ENCODE data around the gene UVRAG. TPM values are rescaled to one million over a fixed set of nuclear protein-coding genes. Genes with fewer than 3 reads are reported as not detected.

UVRAG gene
- total RNA-seq, 1 donor: 28.2 TPM

- no peak overlapping the region for H3K4me2 ChIP-seq (ENCODE audit: insufficient read depth, low read length)
- no peaks in the 10 kb centered on the region for H3K79me2 ChIP-seq (ENCODE audit: insufficient read depth, low read length)
- H3K27me3 ChIP-seq (ENCODE audit: insufficient read depth, low read length): no peaks in the 10 kb centered on the region
- peaks cover 3% of the 10 kb centered on the region for H3K4me1 ChIP-seq (ENCODE audit: insufficient read depth, low read length)
- DNase-seq (ENCODE audit: insufficient read length, low spot score, missing footprints): peak; percentile 56
- TF ChIP-seq, protein P1, sequence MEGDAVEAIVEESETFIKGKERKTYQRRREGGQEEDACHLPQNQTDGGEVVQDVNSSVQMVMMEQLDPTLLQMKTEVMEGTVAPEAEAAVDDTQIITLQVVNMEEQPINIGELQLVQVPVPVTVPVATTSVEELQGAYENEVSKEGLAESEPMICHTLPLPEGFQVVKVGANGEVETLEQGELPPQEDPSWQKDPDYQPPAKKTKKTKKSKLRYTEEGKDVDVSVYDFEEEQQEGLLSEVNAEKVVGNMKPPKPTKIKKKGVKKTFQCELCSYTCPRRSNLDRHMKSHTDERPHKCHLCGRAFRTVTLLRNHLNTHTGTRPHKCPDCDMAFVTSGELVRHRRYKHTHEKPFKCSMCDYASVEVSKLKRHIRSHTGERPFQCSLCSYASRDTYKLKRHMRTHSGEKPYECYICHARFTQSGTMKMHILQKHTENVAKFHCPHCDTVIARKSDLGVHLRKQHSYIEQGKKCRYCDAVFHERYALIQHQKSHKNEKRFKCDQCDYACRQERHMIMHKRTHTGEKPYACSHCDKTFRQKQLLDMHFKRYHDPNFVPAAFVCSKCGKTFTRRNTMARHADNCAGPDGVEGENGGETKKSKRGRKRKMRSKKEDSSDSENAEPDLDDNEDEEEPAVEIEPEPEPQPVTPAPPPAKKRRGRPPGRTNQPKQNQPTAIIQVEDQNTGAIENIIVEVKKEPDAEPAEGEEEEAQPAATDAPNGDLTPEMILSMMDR (IDR thresholded peaks at IDR 0.05; ENCODE audit: extremely low read depth, low read depth, low read length): no peak
- H3K4me3 ChIP-seq (ENCODE audit: insufficient read depth, low read length): no peak overlapping the region
- no peak overlapping the region for H3K27ac ChIP-seq (ENCODE audit: low read depth, low read length)
- no peak overlapping the region for H2AFZ ChIP-seq (ENCODE audit: low read length)
- no peaks in the 10 kb centered on the region for H3K9me3 ChIP-seq (ENCODE audit: low read depth, low read length)
- H3K36me3 ChIP-seq (ENCODE audit: insufficient read depth, low read length): no peaks in the 10 kb centered on the region
- H4K20me1 ChIP-seq (ENCODE audit: insufficient read depth, low read length): no peaks in the 10 kb centered on the region
Measured at GRCh38 chr11:75801362-75802020, 13.5 kb upstream of the UVRAG start.

DNA sequence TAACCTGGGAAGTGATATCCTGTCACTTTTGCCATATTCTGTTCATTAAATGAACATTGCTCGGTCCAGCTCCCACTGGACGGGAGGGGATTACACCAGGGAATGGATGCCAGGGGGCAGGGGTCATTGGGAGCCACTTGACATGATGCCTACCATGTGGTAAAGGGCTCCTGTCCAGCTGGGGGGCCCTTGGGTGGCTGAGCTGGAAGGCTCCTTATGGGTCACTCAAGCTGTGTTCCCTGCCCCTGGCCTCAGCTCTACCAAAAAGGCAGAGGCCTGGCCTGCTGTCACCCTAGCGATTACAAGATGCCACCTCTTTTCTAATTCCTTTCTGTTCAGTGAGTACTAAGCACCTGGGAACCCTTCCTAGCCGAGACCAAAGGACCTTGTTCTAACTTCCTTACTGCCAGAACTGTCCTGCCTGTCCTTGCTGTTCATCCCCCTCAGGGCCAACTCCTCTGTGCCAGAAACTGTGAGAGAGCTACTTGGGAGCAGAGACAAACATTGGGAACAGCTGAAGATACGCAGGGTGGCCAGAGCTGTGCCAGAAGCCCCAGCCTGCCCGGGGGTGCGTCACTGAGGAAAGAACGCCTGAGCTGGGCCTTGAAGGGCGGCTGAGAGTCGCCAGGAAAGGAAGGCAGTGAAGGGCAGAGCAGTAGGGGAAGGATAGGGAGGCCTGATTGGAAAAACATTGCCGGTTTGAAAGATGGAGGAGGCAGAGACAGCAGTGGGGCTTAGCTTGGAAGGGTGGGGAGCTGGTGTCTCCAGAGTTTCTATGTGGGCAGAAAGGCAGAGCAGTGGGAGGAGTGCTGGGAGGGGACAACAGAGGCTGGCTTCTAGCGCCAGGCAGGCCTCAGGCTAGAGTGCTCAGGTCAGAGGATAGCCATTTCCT is 12.7 kb upstream of the UVRAG start:
- Histone ChIP-seq H3K79me2 (ENCODE audit: insufficient read depth, low read length) (no peaks in the 10 kb centered on the region), H3K27ac (ENCODE audit: low read depth, low read length) (no peak overlapping the region), H3K27me3 (ENCODE audit: insufficient read depth, low read length) (no peaks in the 10 kb centered on the region), H2AFZ (ENCODE audit: low read length) (no peak overlapping the region), H3K9me3 (ENCODE audit: low read depth, low read length) (no peaks in the 10 kb centered on the region), H3K4me3 (ENCODE audit: insufficient read depth, low read length) (no peak overlapping the region), H3K36me3 (ENCODE audit: insufficient read depth, low read length) (no peaks in the 10 kb centered on the region), H3K4me1 (ENCODE audit: insufficient read depth, low read length) (peaks cover 3% of the 10 kb centered on the region), H4K20me1 (ENCODE audit: insufficient read depth, low read length) (no peaks in the 10 kb centered on the region), H3K4me2 (ENCODE audit: insufficient read depth, low read length) (no peak overlapping the region)
- peak; percentile 41 for DNase-seq (ENCODE audit: insufficient read length, low spot score, missing footprints)
- TF ChIP-seq, protein P1 (IDR thresholded peaks at IDR 0.05; ENCODE audit: extremely low read depth, low read depth, low read length): no peak

GRCh38 chr11:75802913-75803820 is 11.8 kb upstream of the UVRAG start:
- TF ChIP-seq, protein P1 (IDR thresholded peaks at IDR 0.05; ENCODE audit: extremely low read depth, low read depth, low read length): peak; percentile 95
- Histone ChIP-seq H3K79me2 (ENCODE audit: insufficient read depth, low read length) (no peaks in the 10 kb centered on the region), H2AFZ (ENCODE audit: low read length) (no peak overlapping the region), H3K4me1 (ENCODE audit: insufficient read depth, low read length) (no peaks in the 10 kb centered on the region), H3K27me3 (ENCODE audit: insufficient read depth, low read length) (no peaks in the 10 kb centered on the region), H4K20me1 (ENCODE audit: insufficient read depth, low read length) (no peaks in the 10 kb centered on the region), H3K4me2 (ENCODE audit: insufficient read depth, low read length) (no peak overlapping the region), H3K4me3 (ENCODE audit: insufficient read depth, low read length) (no peak overlapping the region), H3K9me3 (ENCODE audit: low read depth, low read length) (no peaks in the 10 kb centered on the region), H3K27ac (ENCODE audit: low read depth, low read length) (no peak overlapping the region), H3K36me3 (ENCODE audit: insufficient read depth, low read length) (no peaks in the 10 kb centered on the region)
- DNase-seq (ENCODE audit: insufficient read length, low spot score, missing footprints): peak; percentile 96

Data from osteoblast (primary cell).